ENCODE measurements around the gene FRMD4A.

FRMD4A gene

GRCh38 chr10:13993169-13993568 lies 337.6 kb downstream of the FRMD4A start:
- Histone ChIP-seq H3K9me3 (no peaks in the 10 kb centered on the region), H3K27me3 (no peaks in the 10 kb centered on the region), H3K36me3 (no peaks in the 10 kb centered on the region), H3K27ac (no peak overlapping the region), H3K4me1 (ENCODE audit: control insufficient read depth in 1 of 2, insufficient read depth in 1 of 2, low read depth in 1 of 2, low read length in 1 of 2) (no peaks in the 10 kb centered on the region), H3K4me3 (ENCODE audit: low read depth in 1 of 2, low read length in 1 of 2) (no peak overlapping the region)
- TF ChIP-seq CTCF (IDR thresholded peaks at IDR 0.05): no peak

GRCh38 chr10:13991353-13991752 lies 339.4 kb downstream of the FRMD4A start:
- Histone ChIP-seq H3K36me3 (no peaks in the 10 kb centered on the region), H3K27ac (no peak overlapping the region), H3K4me1 (ENCODE audit: control insufficient read depth in 1 of 2, insufficient read depth in 1 of 2, low read depth in 1 of 2, low read length in 1 of 2) (no peaks in the 10 kb centered on the region), H3K4me3 (ENCODE audit: low read depth in 1 of 2, low read length in 1 of 2) (no peak overlapping the region), H3K9me3 (no peaks in the 10 kb centered on the region), H3K27me3 (no peaks in the 10 kb centered on the region)
- TF ChIP-seq CTCF (IDR thresholded peaks at IDR 0.05): no peak

GRCh38 chr10:13990946-13991345 lies 339.8 kb downstream of the FRMD4A start:
- no peak overlapping the region for H3K4me3 ChIP-seq (ENCODE audit: low read depth in 1 of 2, low read length in 1 of 2)
- H3K27me3 ChIP-seq: no peaks in the 10 kb centered on the region
- no peak for TF ChIP-seq CTCF (IDR thresholded peaks at IDR 0.05)
- H3K36me3 ChIP-seq: no peaks in the 10 kb centered on the region
- H3K9me3 ChIP-seq: no peaks in the 10 kb centered on the region
- H3K4me1 ChIP-seq (ENCODE audit: control insufficient read depth in 1 of 2, insufficient read depth in 1 of 2, low read depth in 1 of 2, low read length in 1 of 2): no peaks in the 10 kb centered on the region
- no peak overlapping the region for H3K27ac ChIP-seq

GRCh38 chr10:13990392-13990805 lies 340.3 kb downstream of the FRMD4A start:
- TF ChIP-seq CTCF (IDR thresholded peaks at IDR 0.05): no peak
- H3K9me3 ChIP-seq: no peaks in the 10 kb centered on the region
- no peak overlapping the region for H3K27ac ChIP-seq

GRCh38 chr10:13989616-13990015 lies 341.1 kb downstream of the FRMD4A start:
- no peaks in the 10 kb centered on the region for H3K27me3 ChIP-seq
- H3K36me3 ChIP-seq: no peaks in the 10 kb centered on the region
- H3K4me1 ChIP-seq (ENCODE audit: control insufficient read depth in 1 of 2, insufficient read depth in 1 of 2, low read depth in 1 of 2, low read length in 1 of 2): no peaks in the 10 kb centered on the region
- no peaks in the 10 kb centered on the region for H3K9me3 ChIP-seq
- H3K4me3 ChIP-seq (ENCODE audit: low read depth in 1 of 2, low read length in 1 of 2): no peak overlapping the region
- no peak for TF ChIP-seq CTCF (IDR thresholded peaks at IDR 0.05)
- no peak overlapping the region for H3K27ac ChIP-seq

More at GRCh38 chr10:13990392-13990805, 340.3 kb downstream of the FRMD4A start:
- no peaks in the 10 kb centered on the region for H3K36me3 ChIP-seq
- H3K27me3 ChIP-seq: no peaks in the 10 kb centered on the region
- no peaks in the 10 kb centered on the region for H3K4me1 ChIP-seq (ENCODE audit: control insufficient read depth in 1 of 2, insufficient read depth in 1 of 2, low read depth in 1 of 2, low read length in 1 of 2)
- no peak overlapping the region for H3K4me3 ChIP-seq (ENCODE audit: low read depth in 1 of 2, low read length in 1 of 2)

GRCh38 chr10:13987446-13987845 lies 343.3 kb downstream of the FRMD4A start:
- no peak overlapping the region for H3K27ac ChIP-seq
- H3K4me1 ChIP-seq (ENCODE audit: control insufficient read depth in 1 of 2, insufficient read depth in 1 of 2, low read depth in 1 of 2, low read length in 1 of 2): no peaks in the 10 kb centered on the region
- H3K4me3 ChIP-seq (ENCODE audit: low read depth in 1 of 2, low read length in 1 of 2): no peak overlapping the region
- no peaks in the 10 kb centered on the region for H3K36me3 ChIP-seq
- H3K9me3 ChIP-seq: no peaks in the 10 kb centered on the region
- no peak for TF ChIP-seq CTCF (IDR thresholded peaks at IDR 0.05)
- H3K27me3 ChIP-seq: no peaks in the 10 kb centered on the region
